ENCODE results near the gene ATRAID.
"Not testable (repeated sequence)": the region's sequence is repeated elsewhere in the genome, so short reads cannot be mapped to it uniquely, and the experiment has no call there.

The ATRAID gene

GRCh38 chr2:27211943-27212625, at the start of gene ATRAID, which contains the start of gene SLC5A6:
Gene ATRAID (plus strand): TSS chr2:27212041. CDS start chr2:27212369, 328 bp downstream.
Gene SLC5A6 (minus strand): TSS chr2:27212268. CDS start chr2:27207650, 4,618 bp downstream.
- peak; percentile 81 to 85 for DNase-seq (ENCODE audit: low read depth in 1 of 2, low spot score in 1 of 2)

GRCh38 chr2:27162151-27163121, 49.4 kb upstream of the ATRAID start:
- no peak for DNase-seq (ENCODE audit: low read depth in 1 of 2, low spot score in 1 of 2)

- DNase-seq (ENCODE audit: low read depth in 1 of 2, low spot score in 1 of 2), result no peak
These were observed 46.7 kb upstream of the ATRAID start for GRCh38 chr2:27164960-27165763.

- DNase-seq (ENCODE audit: low read depth in 1 of 2, low spot score in 1 of 2), result no peak
These were observed 41.1 kb upstream of the ATRAID start for GRCh38 chr2:27170581-27171337.

GRCh38 chr2:27171351-27171848, 40.4 kb upstream of the ATRAID start:
- DNase-seq (ENCODE audit: low read depth in 1 of 2, low spot score in 1 of 2), result no peak

- DNase-seq (ENCODE audit: low read depth in 1 of 2, low spot score in 1 of 2), result no peak
These were observed 37.2 kb upstream of the ATRAID start for GRCh38 chr2:27174638-27175037.

- DNase-seq (ENCODE audit: low read depth in 1 of 2, low spot score in 1 of 2), result no peak
These were observed 36.5 kb upstream of the ATRAID start for GRCh38 chr2:27175330-27175729.

- DNase-seq (ENCODE audit: low read depth in 1 of 2, low spot score in 1 of 2), result not testable (repeated sequence)
These were observed 36.1 kb upstream of the ATRAID start for GRCh38 chr2:27175781-27176180.

GRCh38 chr2:27177441-27178351, 34.1 kb upstream of the ATRAID start:
- DNase-seq (ENCODE audit: low read depth in 1 of 2, low spot score in 1 of 2), result no peak

- no peak for DNase-seq (ENCODE audit: low read depth in 1 of 2, low spot score in 1 of 2)
These were observed 33.4 kb upstream of the ATRAID start for GRCh38 chr2:27178469-27178868.

- DNase-seq (ENCODE audit: low read depth in 1 of 2, low spot score in 1 of 2), result no peak
These were observed 32.4 kb upstream of the ATRAID start for GRCh38 chr2:27179344-27180000.

GRCh38 chr2:27182346-27182745, 29.5 kb upstream of the ATRAID start:
- DNase-seq (ENCODE audit: low read depth in 1 of 2, low spot score in 1 of 2), result no peak

GRCh38 chr2:27184115-27184514, 27.7 kb upstream of the ATRAID start:
- no peak for DNase-seq (ENCODE audit: low read depth in 1 of 2, low spot score in 1 of 2)

- no peak for DNase-seq (ENCODE audit: low read depth in 1 of 2, low spot score in 1 of 2)
These were observed 26.4 kb upstream of the ATRAID start for GRCh38 chr2:27185331-27186026.

GRCh38 chr2:27186613-27187345, 25.1 kb upstream of the ATRAID start:
- no peak for DNase-seq (ENCODE audit: low read depth in 1 of 2, low spot score in 1 of 2)

- no peak for DNase-seq (ENCODE audit: low read depth in 1 of 2, low spot score in 1 of 2)
These were observed 21.9 kb upstream of the ATRAID start for GRCh38 chr2:27189989-27190388.

GRCh38 chr2:27191070-27191829, 20.6 kb upstream of the ATRAID start:
- DNase-seq (ENCODE audit: low read depth in 1 of 2, low spot score in 1 of 2), result no peak
